Nucleus accumbens (tissue), 56 donors: ENCODE data around the gene MPZL2.

Experiments
- DNase-seq, 56 donors: peaks; one replicate each; lab custom pipeline; 2025; lab: John Stamatoyannopoulos, UW

Gene MPZL2

GRCh38 chr11:118243993-118244762, 19.9 kb downstream of the MPZL2 start:
- no peak for DNase-seq

- no peak for DNase-seq
Measured at GRCh38 chr11:118243161-118243560, 20.9 kb downstream of the MPZL2 start.

- DNase-seq = no peak
Measured at GRCh38 chr11:118241764-118242098, 22.4 kb downstream of the MPZL2 start.

- peak in 17 of 56 donors; percentile 9 to 72 (median 39) for DNase-seq
Measured at GRCh38 chr11:118240999-118241763, 22.9 kb downstream of the MPZL2 start.

GRCh38 chr11:118239509-118240205, 24.4 kb downstream of the MPZL2 start:
- DNase-seq = no peak

GRCh38 chr11:118238929-118239328, 25.2 kb downstream of the MPZL2 start:
- no peak for DNase-seq

- DNase-seq = no peak
Measured at GRCh38 chr11:118238421-118238820, 25.7 kb downstream of the MPZL2 start.

GRCh38 chr11:118236170-118236569, 27.9 kb downstream of the MPZL2 start:
- DNase-seq = no peak

- DNase-seq = no peak
Measured at GRCh38 chr11:118234833-118235232, 29.3 kb downstream of the MPZL2 start.

GRCh38 chr11:118233850-118234249, 30.2 kb downstream of the MPZL2 start:
- DNase-seq = no peak

- DNase-seq = no peak
Measured at GRCh38 chr11:118233377-118233776, 30.7 kb downstream of the MPZL2 start.

- DNase-seq = no peak
Measured at GRCh38 chr11:118232659-118233058, 31.4 kb downstream of the MPZL2 start.

- no peak for DNase-seq
Measured at GRCh38 chr11:118231461-118231860, 32.6 kb downstream of the MPZL2 start.

- no peak for DNase-seq
Measured at GRCh38 chr11:118230088-118230487, 34.0 kb downstream of the MPZL2 start.

- DNase-seq = no peak
Measured at GRCh38 chr11:118229274-118229847, 34.7 kb downstream of the MPZL2 start.

- no peak for DNase-seq
Measured at GRCh38 chr11:118227865-118228785, 36.0 kb downstream of the MPZL2 start.

- no peak for DNase-seq
Measured at GRCh38 chr11:118226781-118227180, 37.3 kb downstream of the MPZL2 start.

- no peak for DNase-seq
Measured at GRCh38 chr11:118226296-118226695, 37.8 kb downstream of the MPZL2 start.

- peak in 1 of 56 donors; percentile 3 for DNase-seq
Measured at GRCh38 chr11:118224511-118225188, 39.4 kb downstream of the MPZL2 start, which contains the start of gene JAML. Gene JAML (minus strand): TSS chr11:118225011. CDS start chr11:118214866, 10,145 bp downstream.
